ENCODE data around the gene IGF2BP2. TPM values are rescaled to one million over a fixed set of nuclear protein-coding genes. Genes with fewer than 3 reads are reported as not detected.

IGF2BP2 gene
- total and polyA plus RNA-seq, 5 experiments from 2014 or later, result 0.49 TPM; not detected in 4

- H3K27me3 Mint-ChIP-seq, result peaks cover 0 to 4% (median 0%) of the 10 kb centered on the region in 5 donors
- no peak for ATAC-seq
- no peak for DNase-seq
- no peak overlapping the region for H3K4me3 Mint-ChIP-seq
- POLR2A ChIA-PET, result no interaction called here
- H3K27ac Mint-ChIP-seq, result no peak overlapping the region
- peaks cover 3 to 7% (median 5%) of the 10 kb centered on the region in 4 donors for H3K4me1 Mint-ChIP-seq
- H3K36me3 Mint-ChIP-seq, result peaks cover 0 to 2% (median 0%) of the 10 kb centered on the region in 3 donors
- H3K9me3 Mint-ChIP-seq, result no peaks in the 10 kb centered on the region
Observed at GRCh38 chr3:185637388-185637787, 187.5 kb downstream of the IGF2BP2 start.

GRCh38 chr3:185632996-185633395, 191.8 kb downstream of the IGF2BP2 start:
- Mint-ChIP-seq H3K4me3 (no peak overlapping the region), H3K27ac (peak overlapping the region in 7 of 10 donors; percentile 21 to 84 (median 51)), H3K4me1 (peaks cover 3 to 10% (median 5%) of the 10 kb centered on the region in 4 donors), H3K36me3 (peaks cover 0 to 33% (median 3%) of the 10 kb centered on the region in 3 donors), H3K27me3 (no peaks in the 10 kb centered on the region), H3K9me3 (no peaks in the 10 kb centered on the region)
- ATAC-seq (peak in 1 of 2 donors; percentile 47), DNase-seq (no peak)
- POLR2A ChIA-PET, result no interaction called here

GRCh38 chr3:185631508-185632206, 193.2 kb downstream of the IGF2BP2 start:
- ATAC-seq (no peak), DNase-seq (no peak)
- Mint-ChIP-seq H3K27me3 (no peaks in the 10 kb centered on the region), H3K36me3 (peaks cover 0 to 42% (median 5%) of the 10 kb centered on the region in 3 donors), H3K27ac (peak overlapping the region in 4 of 10 donors; percentile 53 to 66 (median 60)), H3K4me3 (no peak overlapping the region), H3K9me3 (no peaks in the 10 kb centered on the region), H3K4me1 (peaks cover 3 to 10% (median 5%) of the 10 kb centered on the region in 4 donors)
- POLR2A ChIA-PET, result no interaction called here

GRCh38 chr3:185631108-185631507, 193.7 kb downstream of the IGF2BP2 start:
- H3K36me3 Mint-ChIP-seq, result peaks cover 0 to 46% (median 5%) of the 10 kb centered on the region in 3 donors
- no peaks in the 10 kb centered on the region for H3K9me3 Mint-ChIP-seq
- no peak for DNase-seq
- peaks cover 3 to 10% (median 5%) of the 10 kb centered on the region in 4 donors for H3K4me1 Mint-ChIP-seq
- POLR2A ChIA-PET, result no interaction called here
- peak overlapping the region in 2 of 10 donors; percentile 15 to 29 for H3K27ac Mint-ChIP-seq
- no peak overlapping the region for H3K4me3 Mint-ChIP-seq
- no peak for ATAC-seq
- H3K27me3 Mint-ChIP-seq, result no peaks in the 10 kb centered on the region

- peaks cover 3 to 10% (median 5%) of the 10 kb centered on the region in 4 donors for H3K4me1 Mint-ChIP-seq
- DNase-seq (no peak), ATAC-seq (no peak)
- peak overlapping the region in 8 of 10 donors; percentile 6 to 74 (median 44) for H3K27ac Mint-ChIP-seq
- POLR2A ChIA-PET, result no interaction called here
- H3K36me3 Mint-ChIP-seq, result peaks cover 0 to 55% (median 7%) of the 10 kb centered on the region in 3 donors
- no peak overlapping the region for H3K4me3 Mint-ChIP-seq
- H3K9me3 Mint-ChIP-seq, result no peaks in the 10 kb centered on the region
- no peaks in the 10 kb centered on the region for H3K27me3 Mint-ChIP-seq
Observed at GRCh38 chr3:185630182-185630622, 194.6 kb downstream of the IGF2BP2 start.

GRCh38 chr3:185629554-185630181, 195.2 kb downstream of the IGF2BP2 start:
- no peak overlapping the region for H3K4me3 Mint-ChIP-seq
- DNase-seq, result no peak
- H3K27me3 Mint-ChIP-seq, result no peaks in the 10 kb centered on the region
- POLR2A ChIA-PET, result no interaction called here
- peak overlapping the region in 7 of 10 donors; percentile 27 to 80 (median 55) for H3K27ac Mint-ChIP-seq
- H3K9me3 Mint-ChIP-seq, result no peaks in the 10 kb centered on the region
- H3K36me3 Mint-ChIP-seq, result peaks cover 0 to 61% (median 10%) of the 10 kb centered on the region in 3 donors
- no peak for ATAC-seq
- H3K4me1 Mint-ChIP-seq, result peaks cover 3 to 10% (median 5%) of the 10 kb centered on the region in 4 donors

- POLR2A ChIA-PET, result no interaction called here
- Mint-ChIP-seq H3K4me1 (no peaks in the 10 kb centered on the region), H3K9me3 (no peaks in the 10 kb centered on the region), H3K27ac (peak overlapping the region in 2 of 10 donors; percentile 7 to 15), H3K27me3 (no peaks in the 10 kb centered on the region), H3K36me3 (peaks cover 0 to 85% (median 17%) of the 10 kb centered on the region in 3 donors), H3K4me3 (no peak overlapping the region)
- no peak for ATAC-seq
- no peak for DNase-seq
Observed at GRCh38 chr3:185625784-185626183, 199.1 kb downstream of the IGF2BP2 start.

- Mint-ChIP-seq H3K27me3 (no peaks in the 10 kb centered on the region), H3K4me1 (no peaks in the 10 kb centered on the region), H3K9me3 (no peaks in the 10 kb centered on the region), H3K4me3 (no peak overlapping the region), H3K27ac (peak overlapping the region in 3 of 10 donors; percentile 1 to 84 (median 11)), H3K36me3 (peaks cover 0 to 82% (median 14%) of the 10 kb centered on the region in 3 donors)
- DNase-seq (no peak), ATAC-seq (no peak)
- POLR2A ChIA-PET, result no interaction called here
Observed at GRCh38 chr3:185623939-185624665, 200.7 kb downstream of the IGF2BP2 start.

GRCh38 chr3:185613016-185613415, 211.8 kb downstream of the IGF2BP2 start:
- Mint-ChIP-seq H3K4me1 (peaks cover 0 to 1% (median 0%) of the 10 kb centered on the region in 4 donors), H3K27me3 (no peaks in the 10 kb centered on the region), H3K9me3 (no peaks in the 10 kb centered on the region), H3K27ac (peak overlapping the region in 2 of 10 donors; percentile 26 to 67), H3K36me3 (peaks cover 9 to 87% (median 33%) of the 10 kb centered on the region in 3 donors), H3K4me3 (no peak overlapping the region)
- no peak for DNase-seq
- POLR2A ChIA-PET, result no interaction called here
- no peak for ATAC-seq

- no peaks in the 10 kb centered on the region for H3K9me3 Mint-ChIP-seq
- POLR2A ChIA-PET, result interaction anchor here (0.7 kb wide), 1 partner anchor 11 kb away, joined by 8 read pairs; no protein-coding TSS in a partner anchor
- no peak overlapping the region for H3K4me3 Mint-ChIP-seq
- H3K4me1 Mint-ChIP-seq, result peaks cover 0 to 6% (median 5%) of the 10 kb centered on the region in 4 donors
- H3K36me3 Mint-ChIP-seq, result peaks cover 9 to 91% (median 41%) of the 10 kb centered on the region in 3 donors
- peak overlapping the region in 1 of 10 donors; percentile 22 for H3K27ac Mint-ChIP-seq
- no peak for DNase-seq
- H3K27me3 Mint-ChIP-seq, result no peaks in the 10 kb centered on the region
- ATAC-seq, result no peak
Observed at GRCh38 chr3:185606196-185606595, 218.6 kb downstream of the IGF2BP2 start.

- H3K4me1 Mint-ChIP-seq, result peaks cover 0 to 6% (median 5%) of the 10 kb centered on the region in 4 donors
- ATAC-seq (no peak), DNase-seq (no peak)
- no peaks in the 10 kb centered on the region for H3K27me3 Mint-ChIP-seq
- H3K36me3 Mint-ChIP-seq, result peaks cover 9 to 92% (median 43%) of the 10 kb centered on the region in 3 donors
- H3K4me3 Mint-ChIP-seq, result no peak overlapping the region
- peak overlapping the region in 3 of 10 donors; percentile 21 to 23 (median 22) for H3K27ac Mint-ChIP-seq
- POLR2A ChIA-PET, result interaction anchor here (0.7 kb wide), 2 partner anchors 10 to 84 kb away, joined by 5 to 8 read pairs; no protein-coding TSS in a partner anchor
- H3K9me3 Mint-ChIP-seq, result no peaks in the 10 kb centered on the region
Observed at GRCh38 chr3:185605566-185605965, 219.3 kb downstream of the IGF2BP2 start.

- H3K27me3 Mint-ChIP-seq, result no peaks in the 10 kb centered on the region
Observed at GRCh38 chr3:185595526-185595925, 229.3 kb downstream of the IGF2BP2 start.

More at GRCh38 chr3:185595526-185595925, 229.3 kb downstream of the IGF2BP2 start:
- Mint-ChIP-seq H3K4me1 (peaks cover 9 to 23% (median 18%) of the 10 kb centered on the region in 4 donors), H3K27ac (peak overlapping the region in 2 of 10 donors; percentile 54 to 66), H3K4me3 (no peak overlapping the region), H3K9me3 (no peaks in the 10 kb centered on the region), H3K36me3 (peaks cover 8 to 74% (median 13%) of the 10 kb centered on the region in 3 donors)
- POLR2A ChIA-PET, result interaction anchor here (1.2 kb wide), 1 partner anchor 10 kb away, joined by 8 read pairs; no protein-coding TSS in a partner anchor
- no peak for ATAC-seq
- no peak for DNase-seq
